H1 (cell line): ENCODE data around the gene PRKAB1. TPM values are rescaled to one million over a fixed set of nuclear protein-coding genes. Genes with fewer than 3 reads are reported as not detected.

Source experiments
- BACH1 ChIP-seq: IDR thresholded peaks from 2 replicates; pipeline ENCODE4 v1.6.1; 2012; ENCODE audit warnings: low read length, improper control_type of control experiment
- EGR1 ChIP-seq: IDR thresholded peaks from 2 replicates; pipeline ENCODE4 v1.6.1; 2011; ENCODE audit warnings: low read depth, low read length, borderline replicate concordance
- HDAC2 ChIP-seq, 2 experiments: fragments of 300-600 bp in 1 of 2; sonication (generic) in 1 of 2; IDR thresholded peaks; 2 replicates each; pipeline ENCODE4 v1.6.1; 2011 to 2012; ENCODE audit warnings: low read depth in 2 of 2, low read length in 2 of 2, mild to moderate bottlenecking in 2 of 2, moderate library complexity in 2 of 2, borderline replicate concordance in 1 of 2, inconsistent platforms in 1 of 2
- JUN ChIP-seq: IDR thresholded peaks from 2 replicates; pipeline ENCODE4 v1.6.1; 2011; ENCODE audit warnings: low read depth, mild to moderate bottlenecking, improper control_type of control experiment, low read length
- JUND ChIP-seq: IDR thresholded peaks from 2 replicates; pipeline ENCODE4 v1.6.1; 2011; ENCODE audit warnings: mild to moderate bottlenecking, improper control_type of control experiment, low read length
- POU5F1 ChIP-seq: IDR thresholded peaks from 2 replicates; pipeline ENCODE4 v1.6.1; 2011; ENCODE audit warnings: low read depth, mild to moderate bottlenecking, low read length, moderate library complexity
- SIX5 ChIP-seq: IDR thresholded peaks from 2 replicates; pipeline ENCODE4 v1.6.1; 2011; ENCODE audit warnings: mild to moderate bottlenecking, low read depth, low read length
- SUZ12 ChIP-seq: fragments of 200-600 bp; sonication (generic); IDR thresholded peaks from 2 replicates; pipeline ENCODE4 v1.6.1; 2012; ENCODE audit warnings: mild to moderate bottlenecking, inconsistent platforms, low read length, moderate library complexity, mixed read lengths
- TAF7 ChIP-seq: optimal IDR thresholded peaks from 2 replicates; pipeline ENCODE3; 2011; ENCODE audit warnings: low read depth, mild to moderate bottlenecking, inconsistent platforms, low read length, moderate library complexity, borderline replicate concordance
- TBP ChIP-seq: IDR thresholded peaks from 2 replicates; pipeline ENCODE4 v1.6.1; 2011; ENCODE audit warnings: low read depth, low read length, improper control_type of control experiment
- polyA plus RNA-seq, 7 experiments: library from polyadenylated mRNA; depleted of rRNA in 3 of 7; stranded (reverse) in 5 of 7; unstranded in 2 of 7; fragments of >200 nt in 5 of 7; fragments of 200-250 nt in 2 of 7; gene quantifications; 1 replicate in 5 of 7; 2 replicates in 1 of 7; 4 replicates in 1 of 7; pipeline versions ENCODE4 v1.2.1 to v1.2.3, GENCODE V29; 2011 to 2013; ENCODE audit warnings: missing spikeins in 2 of 7, mixed read lengths in 2 of 7
- total RNA-seq: library from RNA; stranded (reverse); fragmentation: NEBNext Ultra II Directional; extraction: Animal tissue kit (Norgen Biotek cat#: 25700); gene quantifications from 2 replicates; pipeline ENCODE4 v1.2.1, GENCODE V29; 2021
- TF ChIP-seq, protein P1 (sequence below): fragments of 300-600 bp; sonication (generic); IDR thresholded peaks from 2 replicates; pipeline ENCODE4 v1.7.1; 2012; ENCODE audit warnings: low read length, moderate library complexity, mild to moderate bottlenecking, inconsistent platforms; ENCODE audit not compliant: insufficient replicate concordance

The PRKAB1 gene
- total and polyA plus RNA-seq, 2 of the 8 experiments (the other 6 are each of a cell fraction or from before 2014, with no cell fraction given), result 24.0 to 32.1 TPM

DNA sequence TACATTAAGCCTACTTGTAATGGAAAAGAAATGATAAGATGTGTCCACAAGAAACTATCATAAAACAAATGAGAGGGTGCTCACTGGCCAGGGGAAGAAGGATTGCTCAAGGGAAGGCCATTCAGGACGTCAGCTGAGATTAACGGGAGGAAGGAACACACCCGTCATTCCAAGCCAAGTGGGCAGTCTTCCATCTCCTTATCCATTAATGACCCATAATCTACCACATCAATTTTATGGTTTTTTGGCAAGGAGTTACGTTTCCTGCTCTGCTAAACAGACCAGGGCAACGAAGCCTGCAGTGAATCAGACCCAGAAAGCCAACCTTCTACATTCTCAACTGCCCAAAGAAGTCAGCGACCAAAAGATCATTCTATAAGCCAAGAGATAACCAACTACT is 25.1 kb downstream of the PRKAB1 start (continued):
- TF ChIP-seq, protein P1, sequence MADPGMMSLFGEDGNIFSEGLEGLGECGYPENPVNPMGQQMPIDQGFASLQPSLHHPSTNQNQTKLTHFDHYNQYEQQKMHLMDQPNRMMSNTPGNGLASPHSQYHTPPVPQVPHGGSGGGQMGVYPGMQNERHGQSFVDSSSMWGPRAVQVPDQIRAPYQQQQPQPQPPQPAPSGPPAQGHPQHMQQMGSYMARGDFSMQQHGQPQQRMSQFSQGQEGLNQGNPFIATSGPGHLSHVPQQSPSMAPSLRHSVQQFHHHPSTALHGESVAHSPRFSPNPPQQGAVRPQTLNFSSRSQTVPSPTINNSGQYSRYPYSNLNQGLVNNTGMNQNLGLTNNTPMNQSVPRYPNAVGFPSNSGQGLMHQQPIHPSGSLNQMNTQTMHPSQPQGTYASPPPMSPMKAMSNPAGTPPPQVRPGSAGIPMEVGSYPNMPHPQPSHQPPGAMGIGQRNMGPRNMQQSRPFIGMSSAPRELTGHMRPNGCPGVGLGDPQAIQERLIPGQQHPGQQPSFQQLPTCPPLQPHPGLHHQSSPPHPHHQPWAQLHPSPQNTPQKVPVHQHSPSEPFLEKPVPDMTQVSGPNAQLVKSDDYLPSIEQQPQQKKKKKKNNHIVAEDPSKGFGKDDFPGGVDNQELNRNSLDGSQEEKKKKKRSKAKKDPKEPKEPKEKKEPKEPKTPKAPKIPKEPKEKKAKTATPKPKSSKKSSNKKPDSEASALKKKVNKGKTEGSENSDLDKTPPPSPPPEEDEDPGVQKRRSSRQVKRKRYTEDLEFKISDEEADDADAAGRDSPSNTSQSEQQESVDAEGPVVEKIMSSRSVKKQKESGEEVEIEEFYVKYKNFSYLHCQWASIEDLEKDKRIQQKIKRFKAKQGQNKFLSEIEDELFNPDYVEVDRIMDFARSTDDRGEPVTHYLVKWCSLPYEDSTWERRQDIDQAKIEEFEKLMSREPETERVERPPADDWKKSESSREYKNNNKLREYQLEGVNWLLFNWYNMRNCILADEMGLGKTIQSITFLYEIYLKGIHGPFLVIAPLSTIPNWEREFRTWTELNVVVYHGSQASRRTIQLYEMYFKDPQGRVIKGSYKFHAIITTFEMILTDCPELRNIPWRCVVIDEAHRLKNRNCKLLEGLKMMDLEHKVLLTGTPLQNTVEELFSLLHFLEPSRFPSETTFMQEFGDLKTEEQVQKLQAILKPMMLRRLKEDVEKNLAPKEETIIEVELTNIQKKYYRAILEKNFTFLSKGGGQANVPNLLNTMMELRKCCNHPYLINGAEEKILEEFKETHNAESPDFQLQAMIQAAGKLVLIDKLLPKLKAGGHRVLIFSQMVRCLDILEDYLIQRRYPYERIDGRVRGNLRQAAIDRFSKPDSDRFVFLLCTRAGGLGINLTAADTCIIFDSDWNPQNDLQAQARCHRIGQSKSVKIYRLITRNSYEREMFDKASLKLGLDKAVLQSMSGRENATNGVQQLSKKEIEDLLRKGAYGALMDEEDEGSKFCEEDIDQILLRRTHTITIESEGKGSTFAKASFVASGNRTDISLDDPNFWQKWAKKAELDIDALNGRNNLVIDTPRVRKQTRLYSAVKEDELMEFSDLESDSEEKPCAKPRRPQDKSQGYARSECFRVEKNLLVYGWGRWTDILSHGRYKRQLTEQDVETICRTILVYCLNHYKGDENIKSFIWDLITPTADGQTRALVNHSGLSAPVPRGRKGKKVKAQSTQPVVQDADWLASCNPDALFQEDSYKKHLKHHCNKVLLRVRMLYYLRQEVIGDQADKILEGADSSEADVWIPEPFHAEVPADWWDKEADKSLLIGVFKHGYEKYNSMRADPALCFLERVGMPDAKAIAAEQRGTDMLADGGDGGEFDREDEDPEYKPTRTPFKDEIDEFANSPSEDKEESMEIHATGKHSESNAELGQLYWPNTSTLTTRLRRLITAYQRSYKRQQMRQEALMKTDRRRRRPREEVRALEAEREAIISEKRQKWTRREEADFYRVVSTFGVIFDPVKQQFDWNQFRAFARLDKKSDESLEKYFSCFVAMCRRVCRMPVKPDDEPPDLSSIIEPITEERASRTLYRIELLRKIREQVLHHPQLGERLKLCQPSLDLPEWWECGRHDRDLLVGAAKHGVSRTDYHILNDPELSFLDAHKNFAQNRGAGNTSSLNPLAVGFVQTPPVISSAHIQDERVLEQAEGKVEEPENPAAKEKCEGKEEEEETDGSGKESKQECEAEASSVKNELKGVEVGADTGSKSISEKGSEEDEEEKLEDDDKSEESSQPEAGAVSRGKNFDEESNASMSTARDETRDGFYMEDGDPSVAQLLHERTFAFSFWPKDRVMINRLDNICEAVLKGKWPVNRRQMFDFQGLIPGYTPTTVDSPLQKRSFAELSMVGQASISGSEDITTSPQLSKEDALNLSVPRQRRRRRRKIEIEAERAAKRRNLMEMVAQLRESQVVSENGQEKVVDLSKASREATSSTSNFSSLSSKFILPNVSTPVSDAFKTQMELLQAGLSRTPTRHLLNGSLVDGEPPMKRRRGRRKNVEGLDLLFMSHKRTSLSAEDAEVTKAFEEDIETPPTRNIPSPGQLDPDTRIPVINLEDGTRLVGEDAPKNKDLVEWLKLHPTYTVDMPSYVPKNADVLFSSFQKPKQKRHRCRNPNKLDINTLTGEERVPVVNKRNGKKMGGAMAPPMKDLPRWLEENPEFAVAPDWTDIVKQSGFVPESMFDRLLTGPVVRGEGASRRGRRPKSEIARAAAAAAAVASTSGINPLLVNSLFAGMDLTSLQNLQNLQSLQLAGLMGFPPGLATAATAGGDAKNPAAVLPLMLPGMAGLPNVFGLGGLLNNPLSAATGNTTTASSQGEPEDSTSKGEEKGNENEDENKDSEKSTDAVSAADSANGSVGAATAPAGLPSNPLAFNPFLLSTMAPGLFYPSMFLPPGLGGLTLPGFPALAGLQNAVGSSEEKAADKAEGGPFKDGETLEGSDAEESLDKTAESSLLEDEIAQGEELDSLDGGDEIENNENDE, result no peak
- TF ChIP-seq HDAC2 (IDR thresholded peaks at IDR 0.05; ENCODE audit: borderline replicate concordance in 1 of 2, low read depth in 2 of 2, low read length in 2 of 2) (no peak), TAF7 (no peak), EGR1 (no peak), BACH1 (no peak), POU5F1 (no peak), SIX5 (no peak), JUN (no peak), SUZ12 (no peak), JUND (no peak), TBP (no peak)
